ENCODE data around the gene TBX2. TPM values are rescaled to one million over a fixed set of nuclear protein-coding genes. Genes with fewer than 3 reads are reported as not detected.

Gene TBX2
- total and polyA plus RNA-seq, 9 of the 15 experiments (the other 6 are each of a cell fraction or from before 2014, with no cell fraction given) = 0.18 TPM; not detected in 8

Other genes starting within 250 kb of the TBX2 start
- not detected in 2 replicates for gene TBX4, start 52.6 kb downstream of the TBX2 start, total RNA-seq (2014; rRNA removed)
- gene TBX4, start 52.6 kb downstream of the TBX2 start, total RNA-seq (2014; rRNA removed; fragmentation: Illumina TruSeq; extraction: Trizol) = not detected in 2 replicates
- not detected in 2 replicates for gene TBX4, start 52.6 kb downstream of the TBX2 start, total RNA-seq (2015; rRNA removed; fragmentation: Illumina TruSeq; extraction: Trizol)
- gene TBX4, start 52.6 kb downstream of the TBX2 start, total RNA-seq (2021) = not detected in 2 replicates
- gene TBX4, start 52.6 kb downstream of the TBX2 start, polyA plus RNA-seq (2011; rRNA removed) = not detected in 2 replicates
- not detected in 2 replicates for gene TBX4, start 52.6 kb downstream of the TBX2 start, polyA plus RNA-seq (2014; fragmentation: Illumina TruSeq; extraction: Trizol)
- gene TBX4, start 52.6 kb downstream of the TBX2 start, polyA plus RNA-seq (2014; fragmentation: Nextera tagmentation; extraction: Ambion mirVana) = not detected
- not detected in 2 replicates for gene TBX4, start 52.6 kb downstream of the TBX2 start, polyA plus RNA-seq (2014; rRNA removed)
- gene NACA2, start 191.4 kb downstream of the TBX2 start, total RNA-seq (2014; rRNA removed) = 0.23 TPM in 1 of 2 replicates, not detected in the other
- not detected in 2 replicates for gene NACA2, start 191.4 kb downstream of the TBX2 start, total RNA-seq (2014; rRNA removed; fragmentation: Illumina TruSeq; extraction: Trizol)
- not detected in 2 replicates for gene NACA2, start 191.4 kb downstream of the TBX2 start, total RNA-seq (2015; rRNA removed; fragmentation: Illumina TruSeq; extraction: Trizol)
- gene NACA2, start 191.4 kb downstream of the TBX2 start, total RNA-seq (2021) = not detected in 2 replicates
- 0.29 and 0.34 TPM in 2 replicates for gene NACA2, start 191.4 kb downstream of the TBX2 start, polyA plus RNA-seq (2011; rRNA removed)
- gene NACA2, start 191.4 kb downstream of the TBX2 start, polyA plus RNA-seq (2014; fragmentation: Illumina TruSeq; extraction: Trizol) = not detected in 2 replicates
- gene NACA2, start 191.4 kb downstream of the TBX2 start, polyA plus RNA-seq (2014; fragmentation: Nextera tagmentation; extraction: Ambion mirVana) = under 1 TPM; 0.13 to 0.23 TPM
- gene NACA2, start 191.4 kb downstream of the TBX2 start, polyA plus RNA-seq (2014; rRNA removed) = 0.24 TPM in 1 of 2 replicates, not detected in the other